Natural killer cell (primary cell): ENCODE results near the gene GPRASP2. TPM values are rescaled to one million over a fixed set of nuclear protein-coding genes. Genes with fewer than 3 reads are reported as not detected.
A peak's percentile ranks its signal among the peaks of the same experiment; 100 is the strongest.
"Not testable (repeated sequence)": the region's sequence is repeated elsewhere in the genome, so short reads cannot be mapped to it uniquely, and the experiment has no call there.

ENCODE experiments used
- ATAC-seq, 3 donors: fragments of 150-1000 bp in 2 of 3; fragments of 200-7000 bp in 1 of 3; cut with Tn5 transposase; 1 replicate in 1 of 3; 2 replicates in 2 of 3; pipeline ENCODE4 v1.10.0; 2021; ENCODE audit warnings: mild to moderate bottlenecking in 2 of 3, moderate library complexity in 2 of 3
- DNase-seq, 2 donors: peaks; one replicate each; pipeline versions ENCODE4 v3.0.0 to v3.0.0-alpha.2; 2013 to 2021; ENCODE audit warnings: mixed read lengths in 1 of 2
- H3K27ac ChIP-seq: one replicate; pipeline ENCODE4 v1.5.1; 2013; ENCODE audit warnings: mild to moderate bottlenecking, low read length
- H3K27me3 ChIP-seq: one replicate; pipeline ENCODE4 v1.6.1; 2013; ENCODE audit warnings: low read length; ENCODE audit not compliant: control insufficient read depth, insufficient read depth
- H3K36me3 ChIP-seq: one replicate; pipeline ENCODE4 v1.6.1; 2013; ENCODE audit warnings: low read length; ENCODE audit not compliant: control insufficient read depth, insufficient read depth
- H3K4me1 ChIP-seq: one replicate; pipeline ENCODE4 v1.6.1; 2013; ENCODE audit warnings: low read length; ENCODE audit not compliant: control insufficient read depth, insufficient read depth
- H3K4me3 ChIP-seq: one replicate; pipeline ENCODE4 v1.5.1; 2013; ENCODE audit warnings: low read length
- H3K9me3 ChIP-seq: one replicate; pipeline ENCODE4 v1.6.1; 2013; ENCODE audit warnings: low read length; ENCODE audit not compliant: control insufficient read depth, insufficient read depth
- H3K27ac Mint-ChIP-seq, 2 donors: one replicate each; pipeline ENCODE4 v1.8.0; 2022; ENCODE audit warnings: mild to moderate bottlenecking in 2 of 2, mixed read lengths in 2 of 2, moderate library complexity in 1 of 2
- H3K27me3 Mint-ChIP-seq, 2 donors: one replicate each; pipeline ENCODE4 v1.8.0; 2022; ENCODE audit warnings: low read depth in 2 of 2, mixed read lengths in 2 of 2
- H3K36me3 Mint-ChIP-seq: one replicate; pipeline ENCODE4 v1.8.0; 2022; ENCODE audit warnings: mixed read lengths
- H3K4me1 Mint-ChIP-seq, 2 donors: one replicate each; pipeline ENCODE4 v1.8.0; 2022; ENCODE audit warnings: mixed read lengths in 2 of 2
- H3K4me3 Mint-ChIP-seq: one replicate; pipeline ENCODE4 v1.8.0; 2022; ENCODE audit warnings: mild to moderate bottlenecking, moderate library complexity, mixed read lengths
- H3K9me3 Mint-ChIP-seq, 2 donors: one replicate each; pipeline ENCODE4 v1.8.0; 2022; ENCODE audit warnings: mixed read lengths in 2 of 2
- CTCF ChIP-seq: fragments of 200-600 bp; IDR thresholded peaks from one replicate; pipeline ENCODE4 v1.8.0; 2022; ENCODE audit warnings: antibody characterized with exemption
- WGBS: methylation state at CpG from one replicate; pipeline ENCODE4 v1.1.7; 2013; ENCODE audit warnings: missing lambda C conversion rate; ENCODE audit not compliant: insufficient coverage; 5-methylcytosine and 5-hydroxymethylcytosine counted together
- intact Hi-C: fragments of 100-400 bp; cut with micrococcal nuclease; formaldehyde crosslinking; loops from one replicate; pipeline ENCODE4 v1.14.2; 2022
- total RNA-seq, 4 donors: library from RNA; stranded (reverse); fragments of 120-200 nt in 1 of 4; gene quantifications; one replicate each; pipeline versions ENCODE4 v1.2.3 to v1.2.4, GENCODE V29; 2013 to 2022

GPRASP2 gene
- under 1 TPM; 0.43 to 0.70 (median 0.68) TPM for total RNA-seq
- 0.99 TPM for total RNA-seq (2013)

GRCh38 chrX:102712216-102712966 is at the start of gene GPRASP2:
Gene GPRASP2, plus strand, starts transcription at chrX:102712448. Its CDS starts 2,422 bp downstream, at chrX:102714870.
- H3K27ac Mint-ChIP-seq = peak within 1 kb of the TSS in 1 of 2 donors; percentile 47
- Histone ChIP-seq H3K4me3 (peak within 1 kb of the TSS; percentile 38), H3K4me1 (peaks cover 13% of the 10 kb centered on the region), H3K27ac (no peak within 1 kb of the TSS), H3K9me3 (no peaks in the 10 kb centered on the region), H3K36me3 (no peaks in the 10 kb centered on the region), H3K27me3 (peaks cover 10% of the 10 kb centered on the region)
- no peaks in the 10 kb centered on the region for H3K9me3 Mint-ChIP-seq
- WGBS = under 1% methylated on average over 61 of the region's 68 CpGs
- H3K4me3 Mint-ChIP-seq = peak within 1 kb of the TSS; percentile 84
- TF ChIP-seq CTCF = no peak
- peaks cover 6 to 16% of the 10 kb centered on the region in 2 donors for H3K4me1 Mint-ChIP-seq
- intact Hi-C loops = no loop called here
- H3K36me3 Mint-ChIP-seq = no peaks in the 10 kb centered on the region
- ATAC-seq (peak in 2 of 3 donors; percentile 58 to 64), DNase-seq (peak in 1 of 2 donors; percentile 38)
- peaks cover 11 to 22% of the 10 kb centered on the region in 2 donors for H3K27me3 Mint-ChIP-seq

- peaks cover 9 to 21% of the 10 kb centered on the region in 2 donors for H3K4me1 Mint-ChIP-seq
- H3K9me3 Mint-ChIP-seq, ATAC-seq, H3K27me3 ChIP-seq, H3K4me3 Mint-ChIP-seq, H3K4me3 ChIP-seq, H3K27ac Mint-ChIP-seq, DNase-seq, H3K36me3 ChIP-seq, intact Hi-C loops, H3K4me1 ChIP-seq, H3K27ac ChIP-seq, H3K36me3 Mint-ChIP-seq, H3K27me3 Mint-ChIP-seq, H3K9me3 ChIP-seq: not testable (repeated sequence)
- 100% methylated on average over 3 of the region's 4 CpGs for WGBS
Measured at GRCh38 chrX:102663820-102664219, 48.4 kb upstream of the GPRASP2 start.

- H3K4me1 ChIP-seq, H3K27ac ChIP-seq, ATAC-seq, H3K27ac Mint-ChIP-seq, intact Hi-C loops, H3K9me3 Mint-ChIP-seq, H3K27me3 ChIP-seq, DNase-seq, H3K4me3 ChIP-seq, H3K4me3 Mint-ChIP-seq, H3K36me3 ChIP-seq, H3K27me3 Mint-ChIP-seq, H3K36me3 Mint-ChIP-seq, H3K4me1 Mint-ChIP-seq, H3K9me3 ChIP-seq: not testable (repeated sequence)
- 86% methylated on average over 1 of the region's 1 CpG for WGBS
Measured at GRCh38 chrX:102667034-102667433, 45.2 kb upstream of the GPRASP2 start.

GRCh38 chrX:102669526-102669925 is 42.7 kb upstream of the GPRASP2 start:
- 84% methylated on average over 4 of the region's 4 CpGs for WGBS
- Histone ChIP-seq H3K36me3 (no peaks in the 10 kb centered on the region), H3K9me3 (no peaks in the 10 kb centered on the region), H3K4me1 (no peaks in the 10 kb centered on the region), H3K27me3 (no peaks in the 10 kb centered on the region), H3K4me3 (no peak overlapping the region), H3K27ac (no peak overlapping the region)
- Mint-ChIP-seq H3K36me3 (no peaks in the 10 kb centered on the region), H3K27ac (no peak overlapping the region), H3K27me3 (no peaks in the 10 kb centered on the region), H3K9me3 (peaks cover 2 to 3% of the 10 kb centered on the region in 2 donors), H3K4me3 (no peak overlapping the region), H3K4me1 (peaks cover 0 to 7% of the 10 kb centered on the region in 2 donors)
- intact Hi-C loops = no loop called here
- DNase-seq (no peak), ATAC-seq (no peak)
- TF ChIP-seq CTCF = no peak
